Breast epithelium (tissue), 3 donors: Measurements from ENCODE around the gene PIP4P1.

Source experiments
- POLR2A ChIP-seq: fragments of 450-650 bp; IDR thresholded peaks from one replicate; pipeline ENCODE4 v1.6.1; 2016; ENCODE audit warnings: antibody characterized with exemption, mild to moderate bottlenecking, moderate library complexity
- TF ChIP-seq, protein P1 (sequence below), 3 donors: fragments of 450-650 bp; IDR thresholded peaks; one replicate each; pipeline ENCODE4 v1.5.1; 2016 to 2017; ENCODE audit warnings: antibody characterized with exemption in 3 of 3, mild to moderate bottlenecking in 3 of 3, moderate library complexity in 3 of 3

DNA sequence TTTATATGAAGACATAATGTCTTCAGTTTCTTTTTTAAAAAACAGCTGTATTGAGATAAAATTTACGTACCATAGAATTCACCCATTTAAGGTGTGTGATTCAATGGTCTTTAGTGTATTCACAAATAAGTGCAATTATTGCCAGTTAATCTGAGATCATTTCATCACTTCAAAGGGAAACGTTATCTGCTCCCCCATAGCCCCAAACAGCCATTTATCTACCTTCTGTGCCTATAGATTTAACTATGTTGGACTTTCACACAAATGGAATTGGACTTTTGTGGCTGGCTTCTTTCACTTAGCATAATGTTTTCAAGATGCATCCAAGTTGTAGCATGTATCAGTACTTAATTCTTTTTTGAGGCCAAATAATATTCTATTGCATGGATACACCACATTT is 17.7 kb upstream of the PIP4P1 start:
- TF ChIP-seq POLR2A, result no peak
- TF ChIP-seq, protein P1, sequence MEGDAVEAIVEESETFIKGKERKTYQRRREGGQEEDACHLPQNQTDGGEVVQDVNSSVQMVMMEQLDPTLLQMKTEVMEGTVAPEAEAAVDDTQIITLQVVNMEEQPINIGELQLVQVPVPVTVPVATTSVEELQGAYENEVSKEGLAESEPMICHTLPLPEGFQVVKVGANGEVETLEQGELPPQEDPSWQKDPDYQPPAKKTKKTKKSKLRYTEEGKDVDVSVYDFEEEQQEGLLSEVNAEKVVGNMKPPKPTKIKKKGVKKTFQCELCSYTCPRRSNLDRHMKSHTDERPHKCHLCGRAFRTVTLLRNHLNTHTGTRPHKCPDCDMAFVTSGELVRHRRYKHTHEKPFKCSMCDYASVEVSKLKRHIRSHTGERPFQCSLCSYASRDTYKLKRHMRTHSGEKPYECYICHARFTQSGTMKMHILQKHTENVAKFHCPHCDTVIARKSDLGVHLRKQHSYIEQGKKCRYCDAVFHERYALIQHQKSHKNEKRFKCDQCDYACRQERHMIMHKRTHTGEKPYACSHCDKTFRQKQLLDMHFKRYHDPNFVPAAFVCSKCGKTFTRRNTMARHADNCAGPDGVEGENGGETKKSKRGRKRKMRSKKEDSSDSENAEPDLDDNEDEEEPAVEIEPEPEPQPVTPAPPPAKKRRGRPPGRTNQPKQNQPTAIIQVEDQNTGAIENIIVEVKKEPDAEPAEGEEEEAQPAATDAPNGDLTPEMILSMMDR (IDR thresholded peaks at IDR 0.05), result no peak
